Right renal cortex interstitium (tissue), 3 donors: Measurements from ENCODE around the gene CCDC50. TPM values are rescaled to one million over a fixed set of nuclear protein-coding genes. Genes with fewer than 3 reads are reported as not detected.

Source experiments
- DNase-seq, 3 donors: peaks; one replicate each; pipeline ENCODE4 v3.0.0-alpha.2; 2013; ENCODE audit warnings: low read depth in 3 of 3, low spot score in 2 of 3
- polyA plus RNA-seq, 3 donors: library from polyadenylated mRNA; unstranded; fragments of 120-200 nt; gene quantifications; one replicate each; pipeline ENCODE4 v1.2.1, GENCODE V29; 2013; ENCODE audit not compliant: insufficient read length in 3 of 3

CCDC50 gene
- polyA plus RNA-seq, 3 donors: 69.5 to 70.6 (median 69.7) TPM

GRCh38 chr3:191414286-191414685, 85.1 kb downstream of the CCDC50 start:
- DNase-seq: no peak

- no peak for DNase-seq
Observed at GRCh38 chr3:191414732-191415131, 85.5 kb downstream of the CCDC50 start.

- DNase-seq: no peak
Observed at GRCh38 chr3:191415566-191415965, 86.4 kb downstream of the CCDC50 start.

GRCh38 chr3:191417457-191417729, 88.2 kb downstream of the CCDC50 start:
- DNase-seq: no peak

GRCh38 chr3:191420771-191421170, 91.6 kb downstream of the CCDC50 start:
- no peak for DNase-seq

GRCh38 chr3:191424881-191425280, 95.7 kb downstream of the CCDC50 start:
- DNase-seq: no peak

- no peak for DNase-seq
Observed at GRCh38 chr3:191425322-191425734, 96.1 kb downstream of the CCDC50 start.

GRCh38 chr3:191426311-191426710, 97.1 kb downstream of the CCDC50 start:
- no peak for DNase-seq

GRCh38 chr3:191428177-191428576, 99.0 kb downstream of the CCDC50 start:
- no peak for DNase-seq

GRCh38 chr3:191430103-191430502, 100.9 kb downstream of the CCDC50 start:
- DNase-seq: no peak

GRCh38 chr3:191431160-191431822, 102.1 kb downstream of the CCDC50 start:
- no peak for DNase-seq

- DNase-seq: no peak
Observed at GRCh38 chr3:191432162-191432561, 103.0 kb downstream of the CCDC50 start.

- DNase-seq: no peak
Observed at GRCh38 chr3:191434024-191434423, 104.8 kb downstream of the CCDC50 start.

GRCh38 chr3:191435981-191436380, 106.8 kb downstream of the CCDC50 start:
- DNase-seq: no peak

- no peak for DNase-seq
Observed at GRCh38 chr3:191438150-191438814, 109.1 kb downstream of the CCDC50 start.

GRCh38 chr3:191440532-191440931, 111.3 kb downstream of the CCDC50 start:
- DNase-seq: no peak

GRCh38 chr3:191441687-191442086, 112.5 kb downstream of the CCDC50 start:
- DNase-seq: no peak

GRCh38 chr3:191444569-191444968, 115.4 kb downstream of the CCDC50 start:
- DNase-seq: no peak

Other genes starting within 250 kb of the CCDC50 start
- 10 to 100 TPM in 2 of 3 donors, 1 to 10 TPM in 1; 5.3 to 13.0 (median 12.2) TPM for gene OSTN, start 130.2 kb upstream of the CCDC50 start, polyA plus RNA-seq
- under 1 TPM; 0.45 to 0.68 (median 0.50) TPM for gene UTS2B, start 1.1 kb downstream of the CCDC50 start, polyA plus RNA-seq
- not detected for gene PYDC2, start 131.8 kb downstream of the CCDC50 start, polyA plus RNA-seq